NCI-H1694 (cell line): ENCODE results near the gene FHOD3.

ENCODE experiments used
- DNase-seq: peaks from one replicate; lab custom pipeline; 2025; lab: John Stamatoyannopoulos, UW

Gene FHOD3

DNA sequence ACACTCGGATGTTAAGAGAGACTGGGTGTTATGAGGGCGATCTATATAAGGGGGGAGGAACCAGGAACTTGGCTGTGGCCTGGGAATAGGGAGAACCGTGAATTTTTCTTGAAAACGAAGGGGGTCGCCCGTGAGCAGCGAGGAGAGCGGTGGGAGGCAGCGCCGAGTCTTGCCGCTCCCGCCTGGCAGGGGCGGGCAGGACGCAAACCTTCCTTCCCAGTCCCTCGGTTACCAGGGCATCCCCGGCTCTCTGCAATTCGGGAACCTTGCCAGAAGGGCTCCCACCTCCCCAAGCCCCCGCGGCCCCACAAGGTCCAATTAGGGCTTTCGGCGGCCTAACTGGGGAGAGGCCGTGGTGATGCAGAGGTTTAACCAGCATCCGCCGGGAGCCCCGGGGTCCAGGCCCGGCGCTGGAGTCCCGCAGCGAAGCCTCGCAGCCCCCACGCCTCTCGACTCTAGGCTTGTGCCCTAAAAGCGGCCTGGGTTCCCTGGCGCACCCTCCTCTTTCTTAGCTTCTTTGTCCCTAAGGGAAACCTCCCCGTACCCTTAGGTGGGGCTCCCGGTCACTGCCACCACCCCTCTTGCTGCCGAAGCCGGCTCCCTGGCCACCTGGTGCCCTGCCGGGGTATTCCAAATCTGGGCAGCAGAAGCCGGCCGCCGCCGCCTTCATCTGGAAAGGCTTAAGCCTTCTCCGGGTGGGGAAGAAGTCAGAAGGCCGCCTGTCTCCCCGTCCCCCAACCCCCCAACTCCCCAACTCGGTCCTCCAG, 680 bp upstream of the FHOD3 start:
- DNase-seq, result peak; percentile 63

DNA sequence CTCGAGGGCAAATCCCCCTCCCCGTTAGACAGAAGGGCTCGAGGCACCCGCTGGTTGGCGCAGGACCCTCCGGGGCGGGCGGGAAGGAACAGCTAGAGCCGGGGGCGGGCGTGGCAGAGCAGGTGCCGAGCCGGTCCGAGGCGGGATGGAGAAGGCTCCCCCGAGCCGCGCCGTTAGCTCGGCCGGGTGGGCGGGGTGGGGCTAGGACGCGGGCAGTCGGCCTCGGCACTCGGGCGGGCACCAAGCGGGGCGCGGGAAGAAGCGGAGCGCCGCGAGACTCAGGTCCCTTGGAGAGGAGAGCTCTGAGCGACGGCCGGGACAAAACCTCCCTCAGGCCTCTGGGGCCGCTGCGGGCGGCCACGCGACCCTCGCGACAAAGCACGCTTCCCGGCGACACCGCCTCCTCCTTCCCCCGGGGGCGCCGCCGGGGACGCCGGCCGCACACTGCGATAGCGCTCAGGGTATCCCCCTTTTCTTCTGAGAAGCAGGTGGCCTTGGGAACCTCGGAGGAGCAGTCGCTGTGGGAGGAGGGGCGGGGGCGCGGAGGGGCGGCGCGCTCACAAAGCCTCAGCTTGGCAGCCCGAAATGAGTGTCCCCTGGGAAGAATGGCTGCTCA, 721 bp downstream of the FHOD3 start:
- DNase-seq, result peak; percentile 24

DNA sequence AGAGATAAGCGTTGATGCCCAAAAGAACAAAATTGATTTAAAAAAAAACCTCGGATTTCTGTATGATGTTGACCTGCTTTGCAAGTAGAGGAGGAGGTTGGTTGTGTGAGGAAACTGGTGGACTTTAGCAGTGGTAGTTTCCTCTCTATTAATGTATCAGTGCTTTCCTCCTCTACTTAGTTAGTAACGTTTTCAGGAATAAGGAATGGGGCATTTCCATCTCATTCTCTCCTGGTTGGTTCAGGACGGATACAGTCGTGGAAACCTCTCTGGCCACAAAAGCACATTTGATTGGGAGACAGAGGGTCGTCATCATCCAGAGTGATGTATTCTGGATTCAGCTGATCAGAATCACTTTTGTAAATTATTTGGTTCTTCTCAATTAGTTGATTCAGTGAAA, 1.5 kb downstream of the FHOD3 start:
- DNase-seq, result no peak

DNA sequence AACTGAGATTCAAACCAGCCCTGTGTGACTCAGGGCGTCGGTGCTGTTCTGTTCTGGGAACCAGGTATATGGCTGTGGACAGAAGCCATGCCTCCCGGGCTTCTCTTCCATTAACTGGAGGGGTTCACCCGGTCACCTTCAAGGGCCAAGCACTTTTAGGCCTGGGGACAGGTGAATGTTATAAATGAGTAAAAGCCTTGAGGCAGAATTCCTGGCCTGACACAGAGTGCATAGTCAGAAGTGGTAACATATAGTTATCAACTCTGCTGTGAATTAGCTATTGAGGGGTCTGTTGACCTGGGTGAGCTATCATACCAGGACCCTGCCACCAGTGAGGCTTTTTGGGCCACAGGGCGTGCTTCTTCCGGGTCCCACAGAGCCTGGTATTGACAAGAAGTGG, 2.7 kb downstream of the FHOD3 start:
- DNase-seq, result no peak

DNA sequence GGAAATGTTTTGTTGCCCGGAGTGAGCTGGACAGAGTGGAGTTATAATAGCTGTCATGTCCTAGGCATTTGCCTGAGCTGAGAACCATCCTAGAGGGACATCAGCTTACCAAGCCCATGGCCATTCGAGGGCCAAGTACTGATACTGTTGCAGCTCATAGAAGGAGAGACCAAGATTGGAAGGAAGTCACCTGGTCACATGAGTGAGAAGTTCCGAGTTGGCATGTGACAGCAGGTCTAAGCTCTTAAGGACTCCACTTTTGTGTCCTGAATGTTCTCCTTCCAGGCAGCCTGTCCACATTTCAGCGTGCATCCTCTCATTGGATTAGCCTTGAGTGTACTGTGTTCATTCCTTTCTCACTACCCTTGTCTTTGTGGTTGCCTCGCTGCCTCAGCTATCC, 4.4 kb downstream of the FHOD3 start:
- no peak for DNase-seq

DNA sequence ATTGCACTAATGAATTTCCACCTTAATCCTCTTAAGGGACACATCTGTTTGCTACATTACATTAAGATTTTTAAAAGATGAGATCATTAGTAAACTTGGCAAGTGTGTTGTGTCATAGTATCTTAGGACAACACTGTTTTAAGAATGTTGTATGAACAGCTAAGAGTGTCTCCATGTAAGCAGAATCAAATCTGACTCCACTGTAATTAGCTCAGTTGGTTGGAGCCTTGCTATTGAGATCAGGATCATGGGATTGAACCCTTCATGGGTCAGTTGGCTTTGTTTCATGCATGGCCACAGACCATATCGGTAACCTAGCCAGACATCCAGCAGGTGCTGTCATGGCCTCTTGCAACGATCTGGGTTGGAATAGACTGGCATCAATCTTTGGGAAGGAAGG, 5.2 kb downstream of the FHOD3 start:
- DNase-seq, result no peak

DNA sequence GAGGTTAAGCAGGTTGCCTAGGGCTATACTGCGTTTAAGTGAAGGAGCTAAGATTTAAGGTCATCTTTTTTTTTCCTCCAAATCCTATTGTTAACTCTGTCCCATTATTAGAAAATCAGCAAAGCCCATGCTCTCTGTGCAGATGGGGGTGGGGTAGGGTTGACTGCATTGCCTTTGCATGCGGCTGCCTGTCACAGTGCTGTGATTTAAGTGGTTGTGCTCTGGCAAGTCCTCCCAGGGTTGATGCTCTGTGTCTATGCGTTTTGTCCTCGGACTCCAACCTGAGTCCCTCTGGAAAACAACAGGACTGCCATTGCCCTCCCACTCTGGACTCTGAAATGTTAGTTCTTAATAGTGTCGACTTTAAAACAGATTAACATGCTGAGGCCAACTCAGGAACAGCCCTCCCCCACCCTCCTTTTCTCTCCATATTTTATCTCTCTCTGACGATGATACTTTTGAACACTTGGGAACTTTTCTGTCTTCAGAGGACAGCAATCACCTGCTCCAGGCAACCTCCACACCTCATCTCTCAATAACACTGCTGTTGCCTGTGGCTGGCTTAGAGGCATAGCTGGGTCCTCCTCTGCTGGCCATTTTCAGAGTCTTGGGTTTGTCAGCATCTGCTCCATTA, 5.8 kb downstream of the FHOD3 start:
- DNase-seq, result no peak

DNA sequence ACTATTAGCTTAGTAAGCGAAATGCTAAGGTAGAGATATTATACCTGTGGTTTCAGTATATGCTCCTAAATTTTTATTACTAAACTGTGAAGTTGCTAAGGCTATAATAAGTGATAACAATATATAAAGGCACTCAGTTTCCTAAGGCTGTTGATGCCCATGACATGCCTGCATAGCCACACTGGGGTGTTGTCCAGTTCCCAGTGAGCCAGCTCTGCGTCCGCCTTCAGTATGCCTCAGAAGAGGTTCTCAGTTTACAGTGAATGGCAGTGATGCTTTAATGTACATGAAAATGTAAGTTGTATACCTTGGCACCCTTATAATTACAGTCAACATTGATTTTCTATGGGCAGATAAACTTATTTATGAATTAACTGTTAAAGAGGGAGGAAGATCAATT, 7.2 kb downstream of the FHOD3 start:
- DNase-seq, result no peak

DNA sequence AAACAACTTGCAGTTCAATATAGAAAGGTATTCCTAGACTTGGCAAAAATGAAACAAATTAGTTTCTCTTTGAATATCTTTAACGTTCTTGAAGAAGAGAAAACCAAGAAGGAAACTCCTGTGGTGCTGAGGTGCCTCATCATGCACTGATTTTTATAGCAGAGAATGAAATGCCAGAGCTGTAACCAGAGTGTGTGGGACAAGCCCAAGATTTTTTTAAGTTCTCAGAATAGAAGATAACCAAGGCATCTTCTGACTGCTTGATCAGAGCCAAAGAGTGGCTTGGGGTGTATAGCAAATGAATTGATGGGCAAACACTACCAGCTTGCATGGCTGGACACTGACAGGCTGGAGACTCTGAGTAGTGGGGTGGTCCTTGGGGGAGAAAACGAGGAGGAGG, 7.9 kb downstream of the FHOD3 start:
- DNase-seq, result no peak

DNA sequence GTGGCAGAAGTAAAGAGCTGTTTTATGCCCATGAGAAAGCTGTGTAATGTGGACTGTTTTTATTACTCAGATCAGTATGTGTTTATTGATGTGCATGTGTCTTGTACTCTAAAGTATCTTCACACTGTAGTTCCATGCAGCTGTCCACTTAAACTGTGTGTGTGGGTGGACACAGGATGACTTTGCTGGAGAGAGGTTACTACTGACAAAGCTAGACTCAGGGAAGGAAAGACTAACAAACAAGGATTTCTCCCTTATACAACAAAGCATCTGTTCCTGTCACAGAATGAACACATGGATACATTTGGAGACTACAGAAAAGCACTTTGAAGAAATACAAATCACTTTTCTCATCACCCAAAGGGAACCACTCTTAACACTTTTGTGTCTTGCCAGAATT, 10.0 kb downstream of the FHOD3 start:
- DNase-seq, result no peak

DNA sequence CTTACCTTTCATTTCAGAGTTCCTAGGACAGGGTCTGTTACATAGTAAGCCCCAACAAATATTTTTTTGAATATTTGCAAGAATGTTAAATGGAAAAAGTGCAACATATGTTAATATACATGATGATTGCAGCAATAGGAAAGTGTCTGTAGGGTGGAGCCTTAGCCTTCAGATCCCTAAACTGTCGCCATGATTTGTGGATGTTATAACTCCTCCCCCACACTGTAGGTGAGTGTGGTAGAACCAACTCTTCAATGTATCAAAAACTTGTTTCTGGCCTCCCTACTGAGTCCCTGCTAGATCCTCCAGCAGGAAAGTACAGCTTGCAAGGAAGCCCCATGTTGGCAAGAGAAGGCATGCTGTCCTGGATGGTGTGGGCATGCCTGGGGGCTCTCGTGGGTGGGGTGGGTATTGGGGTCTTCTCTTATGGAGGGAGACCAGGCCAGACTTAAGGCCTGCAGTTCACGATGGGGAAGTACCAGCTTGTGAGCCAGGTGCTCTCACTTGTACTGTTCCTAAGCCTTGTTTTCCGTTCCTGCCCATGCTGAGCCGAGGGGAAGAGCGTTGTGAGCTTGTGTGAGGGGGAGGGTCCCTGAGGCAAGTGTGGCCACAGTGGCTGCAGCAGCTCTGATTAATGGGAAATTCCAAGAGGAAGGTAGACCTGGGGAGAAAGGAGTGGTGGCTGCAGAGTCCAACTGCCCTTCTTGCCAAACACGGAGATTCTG, 11.4 kb downstream of the FHOD3 start:
- DNase-seq, result no peak

DNA sequence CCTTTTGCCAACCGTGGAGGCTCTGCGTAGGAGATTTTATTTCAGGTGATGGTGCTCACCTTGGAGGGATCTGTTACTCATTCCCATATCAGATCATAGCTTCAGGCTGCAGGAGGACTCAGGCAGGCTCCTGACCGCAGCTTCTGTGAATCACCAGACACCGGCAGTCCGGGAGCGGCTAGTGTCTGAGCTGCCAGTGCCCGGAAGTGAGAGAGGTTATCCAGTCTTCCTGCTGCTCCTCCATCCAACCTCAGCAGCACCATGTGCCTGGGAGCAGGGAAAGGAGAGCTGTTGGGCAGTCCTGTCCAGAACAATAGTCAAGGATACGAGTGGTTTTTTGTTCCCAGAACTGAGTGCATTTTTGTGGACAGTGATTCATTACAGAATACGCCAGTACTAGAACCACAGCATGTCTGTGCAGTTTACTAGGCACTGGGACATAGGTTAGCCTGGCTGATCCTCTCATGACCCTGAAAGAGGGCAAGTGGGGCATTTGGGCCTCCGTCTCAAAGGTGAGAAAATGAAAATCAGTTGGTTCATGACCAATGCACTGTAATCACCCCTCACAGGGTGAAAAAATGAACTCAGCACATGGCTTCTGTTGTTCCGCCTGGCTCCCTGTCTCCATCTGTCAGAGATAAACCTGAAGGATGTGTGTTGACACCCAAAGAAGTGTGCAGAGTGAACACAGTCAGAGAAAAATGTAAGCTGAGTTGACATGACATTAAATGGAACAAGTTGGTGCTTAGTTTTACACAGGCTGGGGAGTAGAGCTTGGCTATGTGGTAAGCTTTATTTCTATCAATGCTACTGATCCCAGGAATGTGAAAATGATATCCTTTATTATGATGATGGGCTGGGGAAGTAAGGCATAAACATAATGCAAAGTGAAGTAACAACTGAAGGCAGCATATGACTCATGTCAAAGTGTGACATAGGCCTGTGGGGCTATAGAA, 12.2 kb downstream of the FHOD3 start:
- DNase-seq, result no peak

DNA sequence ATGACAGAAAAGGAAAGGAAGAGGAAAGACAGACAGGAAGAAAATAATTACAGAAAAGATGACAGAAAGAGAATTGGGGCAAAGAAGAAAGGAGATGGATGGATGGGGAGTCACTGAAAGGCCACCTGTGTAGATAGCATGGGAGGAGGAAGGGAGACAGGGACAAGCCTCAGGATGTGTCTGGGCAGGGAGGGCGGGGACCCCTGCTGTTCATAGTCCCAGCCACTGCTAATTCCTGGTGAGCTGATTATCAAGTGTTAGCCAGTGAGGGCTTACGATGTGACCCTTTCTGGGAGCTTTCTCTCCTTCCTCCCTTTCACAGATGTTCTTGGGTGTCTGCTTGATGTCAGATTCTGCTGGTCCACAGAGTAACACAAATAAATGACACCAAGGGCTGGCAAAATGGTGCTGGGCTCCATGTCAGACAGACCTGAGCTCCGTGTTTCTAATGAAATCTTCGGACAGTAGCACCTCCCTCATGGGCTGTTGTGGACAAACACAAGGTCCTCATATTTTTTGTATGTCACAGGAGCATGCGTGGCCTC, 13.6 kb downstream of the FHOD3 start:
- DNase-seq, result no peak

DNA sequence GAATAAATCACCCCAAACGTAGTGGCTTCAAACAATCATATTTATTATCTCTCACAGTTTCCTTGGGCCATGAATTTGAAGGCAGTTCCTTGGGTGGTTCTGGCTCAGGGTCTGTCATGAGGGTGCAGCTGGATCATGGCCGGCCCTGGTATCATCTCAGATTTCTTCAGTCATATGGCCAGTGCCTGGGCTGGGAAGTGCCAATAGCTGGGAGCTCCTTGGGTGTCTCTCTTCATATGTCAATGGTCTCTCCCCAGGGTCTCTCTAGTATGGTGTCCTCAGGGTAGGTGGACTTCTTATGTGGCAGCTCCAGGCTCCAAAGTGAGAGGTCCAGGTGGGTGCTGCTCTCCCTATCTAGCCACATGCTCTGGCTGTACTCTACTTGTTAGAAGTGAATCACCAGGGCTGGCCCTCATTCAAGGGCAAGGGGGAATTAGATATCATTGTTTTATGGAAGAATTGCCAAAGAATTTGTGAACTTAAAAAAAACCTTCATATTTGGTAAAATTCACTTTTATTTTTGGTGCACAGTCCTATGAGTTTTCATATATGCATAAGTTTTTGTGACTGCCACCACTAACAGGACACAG, 15.4 kb downstream of the FHOD3 start:
- DNase-seq, result no peak

DNA sequence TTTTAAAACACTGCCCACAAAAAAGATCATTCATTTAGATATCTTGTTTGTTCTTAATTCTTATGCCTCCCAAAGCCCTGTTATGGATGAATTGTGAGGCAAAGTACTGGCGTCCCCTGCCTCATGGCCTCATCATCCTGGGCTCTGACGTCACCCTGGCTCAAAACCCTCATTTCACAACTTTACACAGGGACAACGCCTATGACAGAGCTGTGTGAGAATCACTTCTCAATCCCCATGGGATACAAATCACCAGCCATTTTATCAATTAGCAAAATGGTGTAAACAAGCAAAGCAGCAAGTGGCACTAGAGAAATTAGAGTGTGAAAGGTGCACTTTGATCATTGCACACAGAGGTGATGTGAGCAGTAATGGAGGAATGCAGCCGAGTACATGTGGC, 16.6 kb downstream of the FHOD3 start:
- no peak for DNase-seq

DNA sequence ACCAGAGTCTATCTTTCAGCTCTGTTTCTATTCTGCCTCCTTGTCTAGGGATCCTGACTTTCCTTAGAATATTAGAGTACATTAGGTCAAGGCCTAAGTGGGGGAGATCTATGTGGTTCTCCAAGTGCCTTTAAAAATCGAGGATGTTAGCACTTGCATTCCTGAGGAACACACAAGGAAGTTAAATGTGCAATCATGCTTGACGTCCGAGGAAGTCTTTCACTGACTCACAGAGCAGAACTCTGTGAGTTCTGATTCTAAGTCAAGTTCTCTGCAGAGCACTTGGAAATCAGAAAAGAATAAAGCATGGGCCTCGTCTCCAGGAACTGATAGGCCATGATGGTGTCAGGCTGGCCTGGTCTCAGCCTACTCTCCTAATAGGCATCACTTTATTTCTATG, 17.2 kb downstream of the FHOD3 start:
- DNase-seq, result no peak

DNA sequence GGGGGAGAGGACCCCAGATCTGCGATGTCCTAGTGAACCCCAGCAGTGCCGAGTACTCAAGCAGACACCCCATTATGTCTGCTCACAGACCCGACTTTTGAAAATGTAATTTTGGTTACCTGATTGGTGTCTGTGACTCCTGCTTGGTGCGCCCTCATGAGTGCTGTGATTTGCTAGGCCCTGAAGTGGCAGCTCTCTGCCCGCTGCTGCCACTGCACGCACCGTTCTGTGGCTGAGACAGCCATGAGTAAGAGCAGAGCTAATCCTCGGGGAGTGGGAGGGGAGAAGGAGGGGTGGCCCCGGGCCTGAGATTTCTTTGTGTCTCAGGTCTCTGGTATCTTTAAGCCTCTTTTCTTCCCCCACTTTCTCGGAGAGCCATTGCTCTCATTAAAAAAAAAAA, 18.2 kb downstream of the FHOD3 start:
- DNase-seq, result no peak

DNA sequence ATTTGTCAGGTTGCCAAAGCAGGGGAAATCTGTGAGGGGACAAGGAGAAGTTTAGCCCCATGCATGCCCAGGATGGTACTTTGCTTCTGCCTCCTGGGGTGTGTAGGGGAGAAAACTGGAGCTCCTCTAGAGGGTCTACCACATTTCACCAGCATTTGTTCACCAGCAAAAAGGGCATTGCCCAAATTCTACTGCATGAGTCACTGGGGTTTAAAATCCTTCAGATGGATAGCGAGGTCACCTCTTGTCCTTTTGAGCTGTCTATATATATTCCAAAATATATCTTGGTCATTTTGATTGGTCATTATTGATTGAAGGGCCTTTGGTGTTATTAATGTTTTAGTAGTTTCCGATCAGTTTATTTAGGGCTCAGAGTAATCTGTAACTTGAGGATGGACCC, 18.7 kb downstream of the FHOD3 start:
- DNase-seq, result no peak

DNA sequence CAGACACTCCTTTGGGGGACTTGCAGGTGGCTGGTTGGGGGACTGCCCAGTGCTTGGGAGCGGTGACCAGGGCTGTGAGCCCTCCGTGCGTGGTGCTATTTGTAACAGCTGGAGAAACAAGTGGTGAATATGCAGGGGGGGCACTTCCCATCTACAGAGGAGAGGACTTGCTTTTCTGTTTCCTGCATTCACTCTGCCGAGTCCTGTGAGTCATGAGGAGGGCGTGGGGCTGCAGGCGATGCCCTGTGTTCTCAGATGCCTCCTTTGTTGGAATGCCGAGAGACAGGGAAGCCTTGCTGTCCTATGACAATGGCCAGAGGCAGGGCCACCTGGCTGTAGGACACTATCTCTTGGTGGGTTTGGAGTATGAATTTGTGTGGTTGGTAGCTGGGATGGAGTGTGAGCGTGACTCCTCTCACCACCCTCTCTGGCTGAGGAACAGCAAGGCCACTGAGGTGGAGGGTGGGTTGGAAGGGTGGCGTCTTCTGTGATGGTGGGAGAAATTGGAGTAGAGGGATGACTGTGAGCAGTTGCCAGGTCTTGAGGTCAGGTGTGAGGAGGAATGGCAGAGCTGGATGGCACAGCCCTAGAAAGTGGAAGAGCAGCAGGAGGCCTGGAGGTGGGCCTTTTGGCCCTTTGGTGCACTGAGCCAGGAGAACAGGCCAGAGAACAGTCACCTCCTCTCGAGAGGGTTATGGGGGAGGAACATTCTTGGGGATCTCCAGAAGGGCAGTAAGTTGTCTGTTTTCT, 24.3 kb downstream of the FHOD3 start:
- no peak for DNase-seq

DNA sequence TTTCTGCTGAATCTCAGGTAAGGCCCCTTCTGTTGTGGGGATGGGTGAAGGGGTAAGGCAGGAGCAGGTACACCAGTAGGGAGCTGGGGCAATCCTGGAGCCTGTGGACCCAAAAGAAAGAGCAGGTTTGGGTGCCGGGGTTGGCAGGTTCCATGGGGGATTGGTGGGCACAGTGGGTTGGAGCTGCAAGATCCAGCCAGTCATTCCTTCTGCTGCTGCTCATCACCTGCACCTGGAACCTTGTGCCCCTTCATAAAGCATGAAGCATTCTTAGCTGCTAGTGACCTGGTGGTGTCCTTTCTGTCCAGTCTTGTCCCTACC, 24.9 kb downstream of the FHOD3 start:
- no peak for DNase-seq

DNA sequence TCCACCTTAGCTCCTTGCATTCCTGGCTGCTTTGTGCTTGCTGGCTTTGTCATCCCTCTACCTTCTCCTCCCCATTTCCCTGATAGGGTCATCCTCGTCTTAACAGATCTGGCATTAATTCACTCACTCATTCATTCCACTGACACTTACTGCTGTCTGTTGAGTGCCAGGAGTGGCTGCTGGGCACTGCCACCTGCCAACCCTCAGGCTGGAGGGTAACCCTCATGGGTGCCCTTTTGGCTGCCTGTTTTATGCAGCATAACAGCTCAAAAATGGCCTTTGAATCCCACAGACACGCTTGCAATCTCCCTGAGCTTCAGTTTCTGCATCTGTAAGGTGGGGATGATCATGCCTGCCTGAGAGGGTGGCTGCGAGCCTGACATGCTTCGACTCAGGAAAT, 25.2 kb downstream of the FHOD3 start:
- no peak for DNase-seq
